NCI-H774 (cell line): ENCODE measurements around the gene IL20RB.

Experiments used
- DNase-seq: peaks from one replicate; lab custom pipeline; 2025; lab: John Stamatoyannopoulos, UW

The IL20RB gene

DNA sequence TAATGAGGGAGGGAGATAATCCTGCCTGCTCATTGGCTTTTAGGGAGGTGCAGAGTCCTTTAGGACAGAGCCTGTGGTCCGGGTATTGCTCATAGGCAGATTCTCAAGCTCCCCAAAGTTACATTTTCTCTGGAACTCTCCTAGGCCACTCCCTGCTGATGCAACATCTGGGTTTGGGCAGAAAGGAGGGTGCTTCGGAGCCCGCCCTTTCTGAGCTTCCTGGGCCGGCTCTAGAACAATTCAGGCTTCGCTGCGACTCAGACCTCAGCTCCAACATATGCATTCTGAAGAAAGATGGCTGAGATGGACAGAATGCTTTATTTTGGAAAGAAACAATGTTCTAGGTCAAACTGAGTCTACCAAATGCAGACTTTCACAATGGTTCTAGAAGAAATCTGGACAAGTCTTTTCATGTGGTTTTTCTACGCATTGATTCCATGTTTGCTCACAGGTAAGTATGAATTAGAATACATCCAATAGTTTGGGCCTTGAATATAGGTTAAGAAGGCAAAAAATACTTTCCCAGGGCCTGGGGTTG is at the start of gene IL20RB:
Gene IL20RB (plus strand): TSS at position 233 of the 538 bp plus-strand sequence. CDS start 131 bp downstream, at position 364.
- DNase-seq: no peak

GRCh38 chr3:136908297-136908696 is 49.5 kb upstream of the IL20RB start:
- DNase-seq: no peak

GRCh38 chr3:136909187-136909586 is 48.6 kb upstream of the IL20RB start:
- DNase-seq: no peak

DNA sequence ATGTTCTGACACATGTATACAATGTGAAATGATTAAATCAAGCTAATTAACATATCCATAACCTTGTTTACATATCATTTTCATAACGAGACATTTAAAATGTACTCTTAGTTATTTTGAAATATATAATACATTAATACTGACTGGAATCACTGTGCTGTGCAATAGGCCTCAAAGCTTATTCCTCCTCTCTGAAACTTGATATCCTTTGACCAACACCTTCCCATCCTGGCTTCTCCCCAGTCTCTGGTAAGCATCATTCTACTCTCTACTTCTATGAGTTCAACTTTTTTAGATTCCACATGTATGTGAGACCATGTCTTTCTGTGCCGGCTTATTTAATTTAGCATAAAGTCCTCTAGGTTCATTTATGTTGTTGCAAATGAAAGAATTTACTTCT is 47.1 kb upstream of the IL20RB start:
- no peak for DNase-seq

GRCh38 chr3:136913168-136913567 is 44.6 kb upstream of the IL20RB start:
- DNase-seq: no peak

DNA sequence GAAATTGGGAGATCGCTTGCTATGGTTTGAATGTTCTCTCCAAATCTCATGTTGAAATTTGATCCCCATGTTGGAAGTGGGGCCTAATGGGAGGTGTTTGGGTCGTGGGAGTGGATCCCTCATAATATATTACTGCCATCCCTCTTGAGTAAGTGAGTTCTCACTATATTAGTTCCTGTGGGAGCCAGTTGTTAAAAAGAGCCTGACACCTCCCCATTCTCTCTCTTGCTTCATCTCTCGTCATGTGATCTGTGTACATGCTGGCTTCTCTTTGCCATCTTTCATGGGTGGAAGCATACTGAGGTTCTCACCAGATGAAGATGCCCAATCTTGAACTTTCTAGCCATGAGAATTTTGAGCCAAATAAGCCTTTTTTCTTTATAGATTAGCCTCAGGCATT is 43.0 kb upstream of the IL20RB start:
- no peak for DNase-seq

GRCh38 chr3:136916223-136916622 is 41.6 kb upstream of the IL20RB start:
- no peak for DNase-seq

GRCh38 chr3:136919799-136920580 is 37.8 kb upstream of the IL20RB start:
- DNase-seq: no peak

DNA sequence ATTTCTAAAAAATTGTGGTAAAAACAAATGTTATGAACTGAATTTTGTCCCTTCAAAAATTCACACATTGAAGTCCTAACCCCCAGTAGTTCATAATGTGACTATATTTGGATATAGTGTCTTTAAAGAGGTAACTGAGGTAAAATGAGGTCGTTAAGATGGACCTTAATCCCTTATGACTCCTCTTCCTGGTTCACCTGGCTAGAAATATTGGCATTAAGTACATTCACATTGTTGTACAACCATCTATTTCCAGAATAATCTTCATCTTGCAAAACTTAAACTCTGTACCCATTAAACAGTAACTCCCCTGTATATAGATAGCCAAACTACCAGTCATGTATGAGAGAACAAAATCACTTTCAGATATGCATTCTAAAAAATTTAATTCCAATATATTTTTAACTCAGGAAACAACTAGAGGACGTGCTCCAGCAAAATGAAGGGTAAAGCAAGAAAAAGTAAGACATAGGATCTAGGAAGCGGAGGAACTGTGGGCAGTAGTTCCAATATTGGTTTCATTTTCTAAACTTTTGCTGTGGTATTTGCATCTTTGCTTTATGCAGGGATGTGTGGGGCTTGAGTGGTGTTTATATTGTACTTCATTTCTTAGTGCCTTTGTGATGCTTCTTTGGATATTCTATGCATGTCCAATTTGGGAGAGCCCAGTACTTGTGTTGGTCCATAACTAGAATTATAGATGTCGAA is 36.7 kb upstream of the IL20RB start:
- DNase-seq: no peak

- no peak for DNase-seq
Measured at GRCh38 chr3:136925425-136926190, 32.2 kb upstream of the IL20RB start.

GRCh38 chr3:136928240-136928639 is 29.5 kb upstream of the IL20RB start:
- DNase-seq: no peak

GRCh38 chr3:136929977-136930670 is 27.7 kb upstream of the IL20RB start:
- DNase-seq: no peak

DNA sequence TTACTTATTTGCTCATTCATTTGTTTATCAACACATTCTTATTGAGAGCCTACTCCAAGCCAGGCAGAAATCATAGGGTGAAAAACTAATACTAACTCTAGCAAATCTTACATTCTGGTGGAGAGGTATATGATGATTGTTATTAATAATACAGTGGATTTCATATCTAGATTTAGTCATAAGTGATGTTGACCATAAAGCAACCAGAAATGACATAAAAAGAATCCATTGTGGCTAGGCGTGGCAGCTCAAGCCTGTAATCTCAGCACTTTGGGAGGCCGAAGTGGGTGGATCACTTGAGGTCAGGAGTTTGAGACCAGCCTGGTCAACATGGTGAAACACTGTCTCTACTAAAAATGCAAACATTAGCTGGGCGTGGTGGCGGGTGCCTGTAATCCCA is 26.2 kb upstream of the IL20RB start:
- no peak for DNase-seq

DNA sequence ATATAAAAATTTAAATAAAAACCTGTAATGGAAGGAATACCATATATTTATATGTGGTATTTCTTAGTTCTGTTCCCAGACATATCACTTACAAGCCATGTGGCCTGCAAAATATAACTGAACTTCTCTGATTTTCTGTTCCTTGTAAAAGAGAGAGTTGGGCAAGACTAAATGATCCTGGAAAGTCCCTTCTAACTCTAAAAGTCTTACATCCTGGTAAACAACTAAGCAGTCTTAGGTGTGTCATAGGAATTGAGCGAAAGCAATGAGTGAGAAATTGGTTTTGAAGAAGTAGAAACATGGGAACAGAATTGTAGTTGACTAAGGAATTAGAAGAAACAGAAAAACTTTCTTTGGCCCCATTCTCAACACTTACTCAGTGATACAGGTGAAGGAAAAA is 25.3 kb upstream of the IL20RB start:
- no peak for DNase-seq

- no peak for DNase-seq
Measured at GRCh38 chr3:136932978-136933772, 24.6 kb upstream of the IL20RB start.

DNA sequence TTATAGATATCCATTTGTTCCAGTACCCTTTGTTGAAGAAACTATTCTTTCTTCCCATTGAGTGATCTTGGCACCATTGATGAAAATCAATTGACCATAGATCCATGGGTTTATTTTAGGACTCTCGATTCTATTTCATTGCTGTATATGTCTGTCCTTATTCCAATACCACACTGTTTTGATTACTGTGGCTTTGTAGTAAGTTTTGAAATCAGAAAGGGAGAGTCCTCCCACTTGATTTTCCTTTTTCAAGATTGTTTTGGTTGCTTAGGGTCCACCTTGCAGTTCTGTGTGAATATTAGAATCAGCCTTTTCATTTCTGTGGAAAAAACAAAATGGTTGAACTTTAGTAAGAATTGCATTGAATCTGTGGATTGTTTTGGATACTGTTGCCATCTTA is 20.6 kb upstream of the IL20RB start:
- DNase-seq: no peak

GRCh38 chr3:136937851-136938250 is 19.9 kb upstream of the IL20RB start:
- DNase-seq: no peak

DNA sequence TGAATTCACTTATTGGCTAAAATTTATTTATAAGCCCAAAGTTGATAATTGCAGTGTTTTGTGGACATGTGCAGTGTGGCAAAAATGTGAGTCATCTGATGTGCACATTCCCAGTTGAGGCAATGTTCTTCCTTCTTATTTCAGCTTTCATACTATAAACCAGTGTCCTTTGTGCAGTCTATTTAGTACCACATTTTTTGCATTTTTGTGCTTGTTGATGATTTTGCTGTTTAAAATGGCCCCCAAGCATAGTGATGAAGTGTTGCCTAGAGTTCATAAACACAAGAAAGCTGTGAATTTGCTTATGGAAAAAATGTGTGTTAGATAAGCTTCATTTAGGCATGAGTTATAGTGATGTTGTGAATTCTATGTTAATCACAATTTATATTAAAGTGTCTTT is 19.4 kb upstream of the IL20RB start:
- no peak for DNase-seq

GRCh38 chr3:136939489-136939888 is 18.3 kb upstream of the IL20RB start:
- DNase-seq: no peak

GRCh38 chr3:136942803-136943202 is 15.0 kb upstream of the IL20RB start:
- no peak for DNase-seq

DNA sequence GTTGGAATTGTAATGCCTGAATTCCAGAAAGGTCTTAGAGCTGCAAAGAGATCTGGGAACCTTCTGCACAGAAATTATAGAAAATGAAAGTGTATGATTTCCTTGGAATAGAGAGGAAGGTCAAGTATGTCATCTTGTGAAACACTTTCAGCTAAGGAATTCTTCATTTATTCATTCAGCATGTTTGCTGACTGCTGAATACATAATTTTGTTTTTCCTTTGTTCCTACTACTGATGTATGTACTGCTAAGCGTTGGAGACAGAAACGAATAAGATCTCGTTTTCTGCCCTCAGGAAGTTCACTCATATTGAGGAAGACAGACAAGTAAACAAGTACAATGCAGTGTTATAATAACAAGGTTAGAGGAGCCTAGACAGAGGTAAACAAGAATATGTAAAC is 14.3 kb upstream of the IL20RB start:
- no peak for DNase-seq
